Activated naive CD8-positive, alpha-beta T cell treated with anti-CD3 and anti-CD28 coated beads for 36 hours (primary cell): Measurements from ENCODE around the gene ENTREP1. TPM values are rescaled to one million over a fixed set of nuclear protein-coding genes. Genes with fewer than 3 reads are reported as not detected.
"Not testable (repeated sequence)": the region's sequence is repeated elsewhere in the genome, so short reads cannot be mapped to it uniquely, and the experiment has no call there.

Source experiments
- DNase-seq: peaks from one replicate; pipeline ENCODE4 v3.0.0; 2021
- H3K27ac Mint-ChIP-seq: one replicate; pipeline ENCODE4 v1.8.0; 2022; ENCODE audit warnings: mild to moderate bottlenecking, moderate library complexity, mixed read lengths
- H3K27me3 Mint-ChIP-seq: one replicate; pipeline ENCODE4 v1.8.0; 2022; ENCODE audit warnings: mild to moderate bottlenecking, mixed read lengths
- H3K36me3 Mint-ChIP-seq: one replicate; pipeline ENCODE4 v1.8.0; 2021; ENCODE audit warnings: mild to moderate bottlenecking, mixed read lengths
- H3K4me1 Mint-ChIP-seq: one replicate; pipeline ENCODE4 v1.8.0; 2021; ENCODE audit warnings: mixed read lengths
- H3K4me3 Mint-ChIP-seq: one replicate; pipeline ENCODE4 v1.8.0; 2022; ENCODE audit warnings: mild to moderate bottlenecking, moderate library complexity, mixed read lengths
- H3K9me3 Mint-ChIP-seq: one replicate; pipeline ENCODE4 v1.8.0; 2022; ENCODE audit warnings: mixed read lengths
- total RNA-seq, 2 experiments: library from RNA; stranded (reverse); gene quantifications; one replicate each; pipeline ENCODE4 v1.2.3, GENCODE V29; 2021

The ENTREP1 gene
- total RNA-seq, 2 experiments from 2014 or later, result not detected

GRCh38 chr9:69395718-69396117 lies 70.7 kb downstream of the ENTREP1 start:
- Mint-ChIP-seq H3K4me1 (no peaks in the 10 kb centered on the region), H3K9me3 (no peaks in the 10 kb centered on the region), H3K27ac (no peak overlapping the region), H3K4me3 (no peak overlapping the region), H3K36me3 (no peaks in the 10 kb centered on the region), H3K27me3 (no peaks in the 10 kb centered on the region)
- no peak for DNase-seq

- no peak for DNase-seq
- Mint-ChIP-seq H3K27me3 (no peaks in the 10 kb centered on the region), H3K36me3 (no peaks in the 10 kb centered on the region), H3K9me3 (no peaks in the 10 kb centered on the region), H3K27ac (no peak overlapping the region), H3K4me1 (no peaks in the 10 kb centered on the region), H3K4me3 (no peak overlapping the region)
Observed at GRCh38 chr9:69396759-69397158, 71.7 kb downstream of the ENTREP1 start.

GRCh38 chr9:69397384-69398214 lies 72.6 kb downstream of the ENTREP1 start:
- H3K27ac Mint-ChIP-seq, result no peak overlapping the region
- no peak for DNase-seq
- no peaks in the 10 kb centered on the region for H3K36me3 Mint-ChIP-seq
- no peaks in the 10 kb centered on the region for H3K27me3 Mint-ChIP-seq
- no peaks in the 10 kb centered on the region for H3K4me1 Mint-ChIP-seq
- H3K9me3 Mint-ChIP-seq, result no peaks in the 10 kb centered on the region
- H3K4me3 Mint-ChIP-seq, result no peak overlapping the region

GRCh38 chr9:69400470-69400869 lies 75.5 kb downstream of the ENTREP1 start:
- Mint-ChIP-seq H3K9me3 (no peaks in the 10 kb centered on the region), H3K4me1 (no peaks in the 10 kb centered on the region), H3K27me3 (no peaks in the 10 kb centered on the region), H3K36me3 (no peaks in the 10 kb centered on the region), H3K4me3 (no peak overlapping the region), H3K27ac (no peak overlapping the region)
- DNase-seq, result no peak

- not testable (repeated sequence) for H3K27ac Mint-ChIP-seq, H3K9me3 Mint-ChIP-seq, H3K36me3 Mint-ChIP-seq, H3K4me3 Mint-ChIP-seq, DNase-seq, H3K4me1 Mint-ChIP-seq
- peaks cover 26% of the 10 kb centered on the region for H3K27me3 Mint-ChIP-seq
Observed at GRCh38 chr9:69409936-69410335, 84.9 kb downstream of the ENTREP1 start.

- no peaks in the 10 kb centered on the region for H3K36me3 Mint-ChIP-seq
- H3K4me3 Mint-ChIP-seq, result no peak overlapping the region
- peaks cover 26% of the 10 kb centered on the region for H3K27me3 Mint-ChIP-seq
- H3K9me3 Mint-ChIP-seq, result no peaks in the 10 kb centered on the region
- no peaks in the 10 kb centered on the region for H3K4me1 Mint-ChIP-seq
- H3K27ac Mint-ChIP-seq, result no peak overlapping the region
- no peak for DNase-seq
Observed at GRCh38 chr9:69411246-69411645, 86.2 kb downstream of the ENTREP1 start.

GRCh38 chr9:69411931-69412740 lies 87.1 kb downstream of the ENTREP1 start:
- Mint-ChIP-seq H3K27me3 (peaks cover 26% of the 10 kb centered on the region), H3K9me3 (no peaks in the 10 kb centered on the region), H3K4me3 (no peak overlapping the region), H3K4me1 (no peaks in the 10 kb centered on the region), H3K36me3 (no peaks in the 10 kb centered on the region), H3K27ac (no peak overlapping the region)
- no peak for DNase-seq

- no peak for DNase-seq
- no peak overlapping the region for H3K4me3 Mint-ChIP-seq
- no peaks in the 10 kb centered on the region for H3K4me1 Mint-ChIP-seq
- no peak overlapping the region for H3K27ac Mint-ChIP-seq
- no peaks in the 10 kb centered on the region for H3K36me3 Mint-ChIP-seq
- peaks cover 26% of the 10 kb centered on the region for H3K27me3 Mint-ChIP-seq
- no peaks in the 10 kb centered on the region for H3K9me3 Mint-ChIP-seq
Observed at GRCh38 chr9:69412741-69413150, 87.7 kb downstream of the ENTREP1 start.

- Mint-ChIP-seq H3K27me3 (peaks cover 20% of the 10 kb centered on the region), H3K36me3 (no peaks in the 10 kb centered on the region), H3K4me3 (no peak overlapping the region), H3K9me3 (no peaks in the 10 kb centered on the region), H3K4me1 (no peaks in the 10 kb centered on the region), H3K27ac (no peak overlapping the region)
- no peak for DNase-seq
Observed at GRCh38 chr9:69420611-69421270, 95.7 kb downstream of the ENTREP1 start.

- Mint-ChIP-seq H3K4me3 (no peak overlapping the region), H3K36me3 (no peaks in the 10 kb centered on the region), H3K4me1 (no peaks in the 10 kb centered on the region), H3K27me3 (peaks cover 20% of the 10 kb centered on the region), H3K9me3 (no peaks in the 10 kb centered on the region), H3K27ac (no peak overlapping the region)
- peak; percentile 17 for DNase-seq
Observed at GRCh38 chr9:69421908-69422801, 97.1 kb downstream of the ENTREP1 start.

- peaks cover 20% of the 10 kb centered on the region for H3K27me3 Mint-ChIP-seq
- no peak overlapping the region for H3K4me3 Mint-ChIP-seq
- H3K27ac Mint-ChIP-seq, result no peak overlapping the region
- H3K36me3 Mint-ChIP-seq, result no peaks in the 10 kb centered on the region
- no peak for DNase-seq
- H3K4me1 Mint-ChIP-seq, result no peaks in the 10 kb centered on the region
- no peaks in the 10 kb centered on the region for H3K9me3 Mint-ChIP-seq
Observed at GRCh38 chr9:69425136-69425801, 100.3 kb downstream of the ENTREP1 start.

- Mint-ChIP-seq H3K27me3 (peaks cover 7% of the 10 kb centered on the region), H3K4me3 (no peak overlapping the region), H3K36me3 (no peaks in the 10 kb centered on the region), H3K4me1 (no peaks in the 10 kb centered on the region), H3K27ac (no peak overlapping the region), H3K9me3 (no peaks in the 10 kb centered on the region)
- no peak for DNase-seq
Observed at GRCh38 chr9:69427286-69427685, 102.3 kb downstream of the ENTREP1 start.

- DNase-seq, result no peak
- Mint-ChIP-seq H3K27ac (no peak overlapping the region), H3K36me3 (no peaks in the 10 kb centered on the region), H3K9me3 (no peaks in the 10 kb centered on the region), H3K27me3 (peaks cover 6% of the 10 kb centered on the region), H3K4me1 (no peaks in the 10 kb centered on the region), H3K4me3 (no peak overlapping the region)
Observed at GRCh38 chr9:69428017-69428785, 103.2 kb downstream of the ENTREP1 start.
